SU-DHL-6 (cell line): ENCODE results near the gene SLC43A2.

Experiments
- H2AFZ ChIP-seq: fragments of 200-600 bp; sonication (generic); 2 replicates; pipeline ENCODE4 v1.6.1; 2014; ENCODE audit warnings: low read depth, mild to moderate bottlenecking, moderate library complexity, mixed read lengths, antibody characterized with exemption, low read length; ENCODE audit not compliant: severe bottlenecking
- H3F3A ChIP-seq: fragments of 200-600 bp; shearing (Covaris generic); 2 replicates; pipeline ENCODE4 v1.6.0; 2016; ENCODE audit warnings: antibody characterized with exemption, mild to moderate bottlenecking; ENCODE audit not compliant: insufficient read depth
- H3K27ac ChIP-seq: fragments of 200-600 bp; sonication (generic); 2 replicates; pipeline ENCODE4 v1.5.1; 2016; ENCODE audit warnings: low read depth, mild to moderate bottlenecking, low read length, moderate library complexity, mixed read lengths
- H3K27me3 ChIP-seq: fragments of 200-600 bp; sonication (generic), shearing (Covaris generic); 2 replicates; pipeline ENCODE4 v1.6.0; 2014; ENCODE audit warnings: mild to moderate bottlenecking, low read length
- H3K36me3 ChIP-seq: fragments of 200-600 bp; sonication (generic); 2 replicates; pipeline ENCODE4 v1.6.1; 2014; ENCODE audit warnings: mild to moderate bottlenecking, low read length, mixed read lengths
- H3K4me2 ChIP-seq: fragments of 300-600, 200-600 bp; shearing (Covaris generic), sonication (generic); 2 replicates; pipeline ENCODE4 v1.6.0; 2014; ENCODE audit warnings: low read length, low read depth, mild to moderate bottlenecking; ENCODE audit not compliant: poor library complexity, severe bottlenecking
- H3K4me3 ChIP-seq: fragments of 200-600 bp; sonication (generic); 2 replicates; pipeline ENCODE4 v1.5.1; 2014; ENCODE audit warnings: antibody characterized with exemption, low read length, mild to moderate bottlenecking, mixed read lengths; ENCODE audit not compliant: insufficient read depth, poor library complexity, severe bottlenecking
- H3K79me2 ChIP-seq: fragments of 200-600 bp; sonication (generic); 2 replicates; pipeline ENCODE4 v1.6.1; 2014; ENCODE audit warnings: mild to moderate bottlenecking, low read length, moderate library complexity; ENCODE audit not compliant: insufficient read depth
- H3K9ac ChIP-seq: fragments of 200-600 bp; sonication (generic); 2 replicates; pipeline ENCODE4 v1.7.0; 2014; ENCODE audit warnings: mild to moderate bottlenecking, low read length
- H3K9me2 ChIP-seq: fragments of 200-600 bp; sonication (generic); replicated peaks from 2 replicates; pipeline ENCODE4 v1.6.1; 2014; ENCODE audit warnings: low read length; ENCODE audit not compliant: insufficient read depth
- H3K9me3 ChIP-seq: fragments of 200-600 bp; sonication (generic); 2 replicates; pipeline ENCODE4 v1.6.1; 2014; ENCODE audit warnings: low read length, mixed read lengths; ENCODE audit not compliant: insufficient read depth
- H4K20me1 ChIP-seq: fragments of 200-600 bp; sonication (generic); 2 replicates; pipeline ENCODE4 v1.6.1; 2014; ENCODE audit warnings: low read depth, mild to moderate bottlenecking, antibody characterized with exemption, low read length, moderate library complexity, mixed read lengths
- CTCF ChIP-seq: fragments of 200-600 bp; sonication (generic); IDR thresholded peaks from one replicate; pipeline ENCODE4 v1.5.1; 2017; ENCODE audit warnings: antibody characterized with exemption, mild to moderate bottlenecking, low read length, moderate library complexity; ENCODE audit not compliant: insufficient read depth, poor library complexity, severe bottlenecking
- EZH2phosphoT487 ChIP-seq: fragments of 200-600 bp; sonication (generic), shearing (Covaris generic); conservative IDR thresholded peaks from 2 replicates; pipeline ENCODE4 v1.6.1; 2018; ENCODE audit warnings: mild to moderate bottlenecking, antibody characterized with exemption, low read length, moderate library complexity, mixed read lengths

SLC43A2 gene

GRCh38 chr17:1559047-1560043 lies 69.3 kb downstream of the SLC43A2 start:
- no peak overlapping the region for H3K27ac ChIP-seq
- H3K27me3 ChIP-seq: no peaks in the 10 kb centered on the region
- no peaks in the 10 kb centered on the region for H3K9me3 ChIP-seq
- no peak overlapping the region for H3K4me3 ChIP-seq
- TF ChIP-seq CTCF (no peak), EZH2phosphoT487 (no peak)
- H3K79me2 ChIP-seq: peaks cover 27% of the 10 kb centered on the region; the same call in 1 of the 2 replicates
- H3K9ac ChIP-seq: no peak overlapping the region
- H3K9me2 ChIP-seq: no peaks in the 10 kb centered on the region
- H4K20me1 ChIP-seq: no peaks in the 10 kb centered on the region; the same call in 1 of the 2 replicates
- no peak overlapping the region for H3K4me2 ChIP-seq
- H3K36me3 ChIP-seq: no peaks in the 10 kb centered on the region
- H3F3A ChIP-seq: peaks cover 4% of the 10 kb centered on the region; the same call in 1 of the 2 replicates
- H2AFZ ChIP-seq: no peak overlapping the region

- no peaks in the 10 kb centered on the region for H3K36me3 ChIP-seq
- no peak overlapping the region for H3K9ac ChIP-seq
- H3K9me3 ChIP-seq: no peaks in the 10 kb centered on the region
- H3F3A ChIP-seq: no peaks in the 10 kb centered on the region
- H3K79me2 ChIP-seq: peaks cover 27% of the 10 kb centered on the region; the same call in 1 of the 2 replicates
- H3K9me2 ChIP-seq: no peaks in the 10 kb centered on the region
- TF ChIP-seq CTCF (no peak), EZH2phosphoT487 (no peak)
- no peak overlapping the region for H3K4me2 ChIP-seq
- H2AFZ ChIP-seq: no peak overlapping the region
- H4K20me1 ChIP-seq: no peaks in the 10 kb centered on the region; the same call in 1 of the 2 replicates
- no peak overlapping the region for H3K4me3 ChIP-seq
- no peak overlapping the region for H3K27ac ChIP-seq
- no peaks in the 10 kb centered on the region for H3K27me3 ChIP-seq
These were observed 70.2 kb downstream of the SLC43A2 start for GRCh38 chr17:1558401-1558800.

GRCh38 chr17:1557355-1558095 lies 71.1 kb downstream of the SLC43A2 start:
- Histone ChIP-seq H3F3A (no peaks in the 10 kb centered on the region), H3K9me3 (no peaks in the 10 kb centered on the region), H3K9me2 (no peaks in the 10 kb centered on the region), H3K27me3 (no peaks in the 10 kb centered on the region), H3K79me2 (peaks cover 27% of the 10 kb centered on the region; the same call in 1 of the 2 replicates), H3K4me2 (no peak overlapping the region), H3K4me3 (no peak overlapping the region), H3K27ac (no peak overlapping the region), H3K36me3 (no peaks in the 10 kb centered on the region), H4K20me1 (no peaks in the 10 kb centered on the region; the same call in 1 of the 2 replicates), H2AFZ (no peak overlapping the region), H3K9ac (no peak overlapping the region)
- TF ChIP-seq CTCF (no peak), EZH2phosphoT487 (no peak)
